ENCODE measurements around the gene XDH.

GRCh38 chr2:31337860-31338259 is 76.7 kb downstream of the XDH start:
- TF ChIP-seq CTCF (conservative IDR thresholded peaks at IDR 0.05 in 1 of 2, IDR thresholded peaks at IDR 0.05 in 1 of 2; ENCODE audit: low read depth in 1 of 2, low read length in 2 of 2) = no peak
- no peak for TF ChIP-seq EZH2 (IDR thresholded peaks at IDR 0.05; ENCODE audit: low read length, missing control alignments)
